Fibroblast of skin of right biceps (primary cell): Measurements from ENCODE around the gene CACNB2.
A peak's percentile ranks its signal among the peaks of the same experiment; 100 is the strongest.
"Not testable (repeated sequence)": the region's sequence is repeated elsewhere in the genome, so short reads cannot be mapped to it uniquely, and the experiment has no call there.

Source experiments
- DNase-seq: peaks from one replicate; pipeline ENCODE4 v3.0.0-alpha.2; 2013

CACNB2 gene

DNA sequence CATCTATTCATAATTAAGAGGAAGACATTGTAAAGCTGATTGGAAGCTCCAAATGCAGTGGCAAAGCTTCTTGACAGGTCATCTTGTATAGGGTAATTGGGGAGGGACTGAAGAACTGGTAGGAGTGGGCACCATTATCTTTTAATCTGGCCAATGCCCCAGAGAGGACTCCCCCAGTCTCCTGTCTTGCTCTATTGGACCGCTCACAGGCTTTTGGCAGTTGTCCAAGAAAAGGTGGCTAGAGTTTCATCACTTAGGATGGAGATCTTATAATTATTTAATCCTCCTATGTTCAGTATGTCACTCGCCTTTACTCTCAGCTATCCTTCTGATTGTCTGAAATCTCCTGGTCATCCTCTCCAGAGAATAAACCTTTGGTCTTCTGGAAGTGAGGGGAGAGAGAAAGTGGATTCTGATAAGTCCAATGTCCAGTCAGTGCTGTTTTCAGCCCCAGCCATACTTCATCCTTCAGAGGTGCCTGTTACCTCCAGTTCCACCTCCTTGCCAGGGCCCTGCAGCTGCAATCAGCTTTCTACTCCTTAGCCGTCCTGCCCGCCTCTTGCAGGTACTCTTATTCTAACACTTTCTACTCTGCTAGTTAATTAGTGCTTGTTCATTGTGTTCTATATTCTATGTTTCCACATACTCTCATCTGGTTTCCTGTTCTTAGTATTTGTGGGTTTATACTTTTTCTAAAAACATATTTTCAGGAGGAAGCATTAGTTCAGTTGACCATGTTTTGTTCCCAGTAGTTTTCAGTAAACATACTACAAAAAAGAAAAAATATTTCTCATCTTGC is 269.6 kb downstream of the CACNB2 start:
- no peak for DNase-seq

DNA sequence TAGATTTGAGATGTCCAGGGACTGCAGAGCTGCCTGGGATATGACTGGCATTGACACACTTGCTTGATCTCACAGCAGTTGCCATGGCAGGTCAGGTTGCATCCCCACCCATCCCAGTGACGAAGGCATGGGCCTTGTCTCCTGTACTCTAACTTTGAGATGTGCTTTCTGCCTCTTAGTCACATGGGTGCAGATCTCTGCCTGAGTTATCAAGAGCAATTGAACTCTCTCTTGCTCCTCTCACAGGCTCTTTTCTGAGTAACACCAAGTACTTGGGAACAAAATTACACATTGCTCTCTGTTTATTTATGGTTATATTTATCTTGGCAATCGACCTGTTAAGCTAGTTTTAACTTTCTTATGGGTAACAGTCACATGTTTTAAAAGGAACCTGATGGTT is 273.8 kb downstream of the CACNB2 start:
- DNase-seq, result no peak

DNA sequence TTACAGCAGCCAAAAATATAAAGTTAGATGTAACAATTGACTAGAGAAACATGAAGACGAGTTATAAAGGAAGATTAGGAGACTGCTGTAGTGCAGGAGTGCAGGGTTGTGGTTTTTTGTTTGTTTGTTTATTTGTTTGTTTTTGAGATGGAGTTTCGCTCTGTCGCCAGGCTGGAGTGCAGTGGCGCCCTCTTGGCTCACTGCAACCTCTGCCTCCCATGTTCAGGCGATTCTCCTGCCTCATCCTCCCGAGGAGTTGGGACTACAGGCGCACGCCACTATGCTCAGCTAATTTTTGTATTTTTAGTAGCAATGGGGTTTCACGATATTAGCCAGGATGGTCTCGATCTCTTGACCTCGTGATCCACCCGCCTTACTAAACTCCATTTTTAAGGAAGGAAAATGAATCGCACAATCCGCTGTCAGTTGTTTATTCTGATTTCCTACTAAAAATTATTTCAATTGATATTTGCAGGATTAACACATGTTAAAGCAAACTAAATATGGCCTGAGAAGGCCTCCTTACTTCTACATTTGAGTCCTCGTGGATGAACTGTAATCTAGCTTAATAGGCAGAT is 277.8 kb downstream of the CACNB2 start:
- no peak for DNase-seq

DNA sequence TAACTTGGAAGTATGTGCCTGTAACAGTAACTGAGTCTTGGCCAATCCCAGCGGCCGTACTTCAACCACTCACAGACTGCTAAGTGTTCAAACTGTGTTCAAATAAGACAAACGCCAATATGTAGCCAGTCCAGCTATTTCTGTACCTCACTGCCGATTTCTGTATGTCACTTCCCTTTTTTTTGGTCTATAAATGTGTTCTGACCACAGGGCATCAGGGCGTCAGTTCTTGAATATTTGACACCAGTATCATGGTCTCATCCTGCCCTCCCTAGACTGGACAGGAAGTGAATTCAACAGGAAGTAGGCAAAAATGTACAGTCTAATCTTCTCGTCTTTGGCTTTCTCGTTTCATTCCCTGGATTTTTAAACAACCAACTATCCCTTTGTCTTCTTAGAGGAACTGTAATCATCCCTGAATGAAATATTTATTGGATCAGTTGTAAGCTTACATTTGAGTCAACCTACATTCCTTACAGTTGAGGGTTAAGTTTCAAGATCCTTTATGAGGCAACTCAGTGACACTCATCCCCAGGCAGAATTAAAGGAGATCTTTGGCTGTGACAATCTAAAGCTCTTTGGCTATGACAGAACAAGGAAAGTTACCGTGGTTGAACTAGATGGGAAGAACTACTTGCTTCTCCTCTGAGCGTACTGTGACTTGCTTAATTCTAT is 278.5 kb downstream of the CACNB2 start:
- DNase-seq, result no peak

DNA sequence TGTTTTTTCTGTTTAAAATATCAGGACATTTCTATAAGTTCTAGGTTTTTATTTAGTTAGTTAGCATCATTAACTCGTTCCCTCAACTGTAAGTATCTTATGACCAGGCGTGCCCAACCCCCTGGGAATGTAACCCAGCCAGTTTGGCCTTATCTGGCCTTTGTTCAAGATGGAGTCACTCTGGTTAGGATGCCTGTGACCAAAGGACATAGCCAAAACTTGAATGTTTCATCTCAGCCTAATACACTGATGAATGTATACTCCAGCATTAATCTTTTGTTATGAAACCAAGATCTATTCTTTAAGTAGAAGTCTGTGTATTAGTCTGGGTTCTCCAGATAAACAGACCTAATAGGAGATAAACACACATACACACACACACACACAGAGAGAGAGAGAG is 279.7 kb downstream of the CACNB2 start:
- no peak for DNase-seq

DNA sequence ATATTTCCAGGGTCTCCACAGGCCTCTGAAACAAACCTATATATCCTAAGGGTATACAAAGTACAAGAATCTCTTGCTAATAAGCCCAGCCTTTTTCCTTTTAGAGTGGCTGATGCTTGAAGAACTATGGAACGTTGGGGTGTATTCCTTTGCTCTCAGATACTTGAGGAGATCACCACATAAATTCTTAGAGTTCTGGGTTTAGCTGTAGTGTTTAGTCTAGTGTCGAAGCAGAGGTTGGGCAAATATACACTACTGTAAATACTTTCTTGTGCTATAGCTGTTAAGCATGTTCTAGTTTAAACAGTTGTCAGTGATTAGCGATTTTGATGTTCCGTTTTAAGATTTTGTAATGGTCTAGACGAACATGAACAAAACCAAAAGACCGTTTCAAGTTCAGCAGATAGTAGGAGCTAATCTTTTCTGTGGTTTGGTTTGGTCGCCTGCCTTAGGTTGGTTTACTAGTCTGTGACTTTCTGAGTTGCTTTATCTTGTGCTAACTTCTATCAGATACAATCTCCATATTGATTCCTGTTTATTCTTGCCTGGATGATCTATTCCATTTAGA is 281.6 kb downstream of the CACNB2 start:
- no peak for DNase-seq

DNA sequence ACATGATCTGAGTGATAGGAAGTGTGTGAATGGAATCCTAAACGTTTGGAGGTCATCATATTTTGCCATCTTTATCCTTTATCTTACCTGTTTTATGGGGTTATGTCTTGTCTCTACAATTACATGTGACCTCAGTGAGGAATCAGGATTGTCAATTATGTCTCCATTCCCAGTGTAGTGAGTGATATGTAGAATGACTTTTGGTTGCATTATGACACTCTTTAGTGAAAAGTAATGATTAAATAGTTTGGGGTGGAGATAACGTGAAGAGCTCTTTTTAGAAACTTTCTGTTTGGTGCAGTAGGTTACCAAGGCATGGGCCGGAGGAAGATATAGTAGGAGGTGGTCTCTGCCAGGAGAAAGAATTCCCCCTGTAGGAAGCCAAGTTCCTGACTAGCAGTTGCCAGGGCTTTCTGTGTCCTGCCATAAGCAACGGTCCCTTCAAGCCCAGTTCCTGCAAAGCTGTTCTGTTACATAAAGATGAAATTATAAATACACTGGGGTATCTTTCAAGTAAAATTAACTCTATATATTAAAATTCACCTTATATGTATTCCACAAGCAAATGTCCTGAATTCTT is 282.9 kb downstream of the CACNB2 start:
- no peak for DNase-seq

DNA sequence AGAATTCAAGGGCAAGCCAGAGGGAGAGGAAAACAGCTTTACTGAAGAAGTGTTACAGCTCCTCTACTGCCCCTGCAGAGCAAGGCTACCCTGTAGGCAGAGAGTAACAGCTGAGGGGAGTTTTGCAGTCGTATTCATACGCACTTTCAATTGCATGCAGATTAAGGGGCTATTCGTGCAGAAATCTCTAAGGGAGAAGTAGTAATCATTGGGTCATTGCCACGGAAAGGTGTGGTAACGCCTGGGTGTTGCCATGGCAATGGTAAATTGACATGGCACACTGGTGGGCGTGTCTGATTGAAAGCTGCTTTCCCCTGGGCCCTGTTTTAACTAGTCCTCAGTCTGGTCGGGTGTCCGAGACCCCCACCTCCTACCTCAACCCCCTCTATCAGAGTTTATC is 284.0 kb downstream of the CACNB2 start:
- no peak for DNase-seq

DNA sequence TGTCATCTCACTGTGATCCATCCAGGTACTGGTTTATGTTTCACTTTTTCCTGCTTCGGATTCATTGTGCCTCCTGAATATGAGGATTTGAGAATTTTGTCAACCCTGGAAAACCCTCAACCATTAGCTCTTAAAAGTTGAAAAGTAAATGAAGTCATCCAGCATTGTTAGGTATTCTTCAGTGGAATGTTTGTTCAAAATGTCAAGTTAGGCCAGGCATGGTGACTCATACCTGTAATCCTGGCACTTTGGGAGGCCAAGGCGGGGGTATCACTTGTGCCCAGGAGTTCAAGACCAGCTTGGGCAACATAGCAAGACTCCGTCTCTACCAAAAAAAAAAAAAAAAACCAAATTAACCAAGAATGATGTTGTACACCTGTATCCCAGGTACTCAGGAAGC is 289.1 kb downstream of the CACNB2 start:
- no peak for DNase-seq

DNA sequence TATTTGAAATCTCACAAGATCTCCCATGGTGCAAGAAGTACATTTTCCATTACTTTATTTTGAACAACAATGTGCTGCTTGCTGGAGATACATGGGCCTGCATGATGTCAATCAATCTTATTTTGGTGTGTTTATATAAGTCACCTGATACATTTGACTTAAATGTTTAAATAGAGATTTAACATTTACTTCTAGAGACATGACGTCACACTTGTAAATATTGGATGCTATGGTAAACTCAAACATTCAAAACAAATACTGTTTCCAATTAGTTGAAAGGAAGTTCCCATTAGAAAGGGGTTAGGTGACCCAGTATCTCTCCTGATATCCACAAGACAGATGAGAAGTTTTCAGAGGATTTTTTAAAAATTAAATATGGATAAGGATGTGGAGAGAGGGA is 296.7 kb downstream of the CACNB2 start:
- no peak for DNase-seq

DNA sequence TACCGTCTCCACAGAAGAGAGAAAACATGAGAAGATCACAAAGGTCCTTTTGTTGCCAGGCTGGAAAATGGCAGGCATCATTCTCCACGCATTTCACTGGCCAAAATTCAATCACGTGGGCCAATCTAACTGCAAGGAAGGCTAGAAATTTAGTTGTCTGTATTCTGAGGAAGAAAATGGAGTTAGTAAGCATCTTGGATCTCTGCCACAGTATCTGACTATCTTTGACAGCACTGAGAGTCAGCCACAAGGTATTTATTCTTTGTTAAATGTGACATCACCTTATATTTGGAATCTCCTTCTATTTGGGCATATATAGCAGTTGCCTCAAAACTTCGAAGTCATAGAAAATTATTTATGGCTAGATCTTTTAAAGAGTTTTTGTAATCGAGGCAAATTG is 297.3 kb downstream of the CACNB2 start:
- DNase-seq, result peak; percentile 3

DNA sequence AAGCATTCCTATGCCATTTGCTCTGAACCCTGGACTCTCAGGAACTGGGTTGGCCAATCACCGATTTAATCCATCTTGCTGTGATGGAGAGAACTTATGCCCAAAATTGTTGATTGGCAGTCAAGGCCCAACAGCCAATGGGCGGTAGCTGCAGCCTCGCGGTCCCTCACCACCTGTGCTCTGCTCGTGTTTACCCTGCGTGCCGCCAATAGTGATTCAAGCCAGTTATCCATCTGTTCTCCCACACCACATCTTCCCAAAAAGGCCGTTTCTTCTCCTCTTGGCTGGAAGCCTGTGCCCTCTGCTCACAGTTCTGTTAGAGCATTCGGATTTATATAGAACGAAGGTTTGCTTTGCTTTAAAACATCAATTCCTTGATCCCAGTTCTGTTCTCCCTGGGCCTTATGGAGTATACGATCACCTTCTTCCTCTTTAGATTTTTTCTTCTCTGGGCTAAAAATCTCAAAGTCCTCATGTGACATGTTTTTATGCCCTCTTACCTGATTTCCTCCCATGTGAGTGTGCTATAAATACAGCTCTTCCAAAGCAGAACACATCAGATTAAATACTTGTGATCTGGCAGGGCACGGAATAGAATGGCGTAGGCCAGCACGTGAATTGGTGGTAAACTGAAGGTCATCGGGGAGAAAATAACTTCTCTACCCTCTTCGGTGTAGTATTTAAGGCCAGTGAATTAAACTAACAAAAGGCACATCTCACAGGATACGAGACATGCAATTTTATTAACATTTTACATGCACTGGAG is 298.3 kb downstream of the CACNB2 start:
- DNase-seq, result no peak

DNA sequence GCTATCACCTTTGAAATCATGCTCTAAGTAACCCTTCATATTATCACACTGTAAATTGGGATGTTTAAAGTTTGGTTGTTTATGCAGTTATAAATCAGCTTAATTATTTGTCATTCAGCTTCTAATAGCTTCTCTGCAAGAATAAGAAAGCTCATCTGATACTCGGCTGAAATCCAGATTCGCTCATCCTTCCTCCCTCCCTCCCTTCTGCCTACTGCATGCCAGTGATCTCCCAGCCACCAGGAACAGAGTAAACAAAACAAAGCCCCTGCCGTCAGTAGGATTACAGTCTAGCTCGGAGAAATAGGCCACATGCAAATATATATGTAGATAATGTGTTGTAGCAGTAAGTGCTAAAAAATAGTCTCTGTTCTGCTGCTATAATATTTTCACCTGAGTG is 299.4 kb downstream of the CACNB2 start:
- no peak for DNase-seq

DNA sequence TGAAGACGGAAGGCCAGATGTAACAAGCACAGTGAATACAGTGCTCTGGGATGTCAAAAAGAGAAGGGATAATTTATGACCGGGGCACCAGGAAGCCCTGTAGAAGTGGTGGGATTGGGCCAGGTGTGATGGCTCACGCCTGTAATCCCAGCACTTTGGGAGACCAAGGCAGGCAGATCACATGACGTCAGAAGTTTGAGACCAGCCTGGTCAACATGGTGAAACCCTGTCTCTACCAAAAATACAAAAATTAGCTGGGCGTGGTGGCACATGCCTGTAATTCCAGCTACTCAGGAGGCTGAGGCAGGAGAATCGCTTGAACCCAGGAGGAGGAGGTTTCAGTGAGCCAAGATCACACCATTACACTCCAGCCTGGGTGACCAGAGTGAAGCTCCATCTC is 305.4 kb downstream of the CACNB2 start:
- not testable (repeated sequence) for DNase-seq

DNA sequence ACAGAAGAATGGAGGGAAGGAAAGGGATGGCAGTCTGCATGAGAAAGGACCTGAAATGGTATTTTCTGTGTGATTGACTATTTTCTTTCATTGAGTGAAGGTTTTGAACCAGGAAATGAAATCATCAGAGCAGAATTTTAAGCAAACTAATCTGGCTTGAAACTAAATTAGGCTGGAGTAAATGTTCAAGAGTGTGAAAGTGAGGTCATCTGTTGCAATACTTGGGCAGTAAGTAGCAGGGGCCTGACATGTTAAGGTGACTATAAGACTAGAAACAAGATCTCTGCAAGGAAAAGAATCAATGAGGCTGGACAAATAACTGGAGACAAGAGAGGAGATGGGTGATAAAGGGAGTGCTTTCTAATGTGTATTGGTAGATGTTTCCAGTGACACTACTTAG is 306.0 kb downstream of the CACNB2 start:
- no peak for DNase-seq

DNA sequence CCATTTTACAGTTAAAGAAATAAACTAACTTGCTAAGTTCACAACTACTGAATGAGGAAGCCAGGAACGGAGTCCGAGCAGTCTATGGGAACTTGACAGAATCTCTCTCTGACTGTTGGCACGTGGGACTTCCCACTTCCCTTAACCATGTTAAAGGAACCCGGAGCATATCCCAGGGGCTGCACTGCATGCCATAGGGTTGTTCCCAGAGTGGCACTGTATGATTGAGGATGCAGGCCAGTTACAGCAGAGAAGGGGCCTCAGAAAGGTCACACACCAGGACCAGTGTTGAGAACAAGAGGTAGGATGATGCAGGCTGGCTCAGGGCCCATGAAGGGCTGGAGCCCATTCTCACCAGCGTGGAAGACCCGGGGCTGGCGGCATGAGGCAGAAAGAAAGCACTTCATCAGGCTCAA is 309.4 kb downstream of the CACNB2 start:
- DNase-seq, result no peak

DNA sequence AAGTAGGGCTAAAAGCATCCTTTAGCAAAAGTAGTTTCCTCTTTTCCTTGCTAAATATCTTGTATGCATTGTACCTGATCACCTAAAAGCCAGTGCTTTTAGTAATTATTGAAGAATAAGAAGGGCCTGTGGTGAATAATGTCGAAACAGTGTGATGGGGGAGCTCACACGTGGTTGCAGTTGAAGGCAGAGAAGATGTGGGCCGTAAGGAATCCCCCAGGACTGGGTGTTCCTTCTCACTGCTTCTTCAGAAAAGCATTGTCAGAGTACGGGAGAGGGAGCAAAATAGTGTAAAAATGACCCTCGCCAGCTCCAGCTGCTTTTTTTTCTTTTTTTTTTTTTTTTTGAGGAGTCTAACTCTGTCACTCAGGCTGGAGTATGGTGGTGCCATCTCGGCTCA is 310.1 kb downstream of the CACNB2 start:
- DNase-seq, result no peak

DNA sequence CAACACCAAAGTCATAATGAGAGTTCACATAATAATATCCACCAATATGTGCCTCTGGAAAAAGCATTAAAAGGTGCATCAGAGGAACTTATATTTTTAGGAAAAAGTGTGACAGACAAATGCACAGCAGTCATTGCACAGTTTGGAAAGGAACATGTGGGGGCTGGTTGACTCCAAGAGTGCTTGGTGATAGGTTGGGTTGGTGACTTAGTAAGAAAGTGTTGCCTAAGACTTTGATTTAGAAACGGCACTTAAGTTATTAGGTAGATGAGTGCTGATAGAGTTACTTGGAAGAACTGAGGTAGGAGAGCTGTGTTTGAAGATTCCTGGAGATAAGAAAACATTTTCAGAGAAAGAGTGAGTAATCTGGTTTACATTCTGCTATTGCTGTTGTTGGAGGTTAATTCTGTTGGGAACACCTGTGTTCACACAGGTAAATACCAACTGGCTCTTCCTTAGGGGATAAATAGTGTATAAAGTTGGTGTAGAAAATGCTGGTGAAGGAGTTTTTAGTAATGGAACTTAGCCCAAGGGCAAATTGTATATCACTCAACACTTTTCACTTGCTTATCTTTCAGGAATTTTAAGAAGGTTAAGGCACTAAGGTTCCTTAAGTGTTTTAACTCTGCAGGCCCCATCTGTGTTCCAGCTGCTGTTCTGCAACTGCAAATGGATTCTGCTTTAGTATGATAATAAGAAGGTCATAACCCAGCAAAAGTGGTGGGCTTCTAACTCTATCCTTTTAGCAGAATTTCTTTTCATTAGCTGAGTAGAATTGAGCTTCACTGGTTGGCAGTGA is 315.1 kb downstream of the CACNB2 start:
- no peak for DNase-seq

DNA sequence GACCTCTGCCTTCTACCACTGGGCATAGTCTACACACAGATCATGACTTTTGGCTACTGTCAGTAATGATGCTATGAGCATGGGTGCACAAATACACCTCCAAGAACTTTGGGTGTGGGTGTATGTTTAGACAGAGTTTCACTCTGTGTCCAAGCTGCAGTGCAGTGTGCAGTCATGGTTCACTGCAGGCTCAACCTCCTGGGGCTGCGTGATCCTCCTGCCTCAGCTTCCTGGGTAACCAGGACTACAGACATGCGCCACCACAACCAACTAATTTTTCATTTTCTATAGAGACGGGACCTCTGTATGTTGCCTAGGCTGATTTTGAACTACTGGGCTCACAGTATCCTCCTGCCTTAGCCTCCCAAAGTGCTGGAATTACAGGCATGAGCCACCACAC is 316.8 kb downstream of the CACNB2 start:
- DNase-seq, result no peak

DNA sequence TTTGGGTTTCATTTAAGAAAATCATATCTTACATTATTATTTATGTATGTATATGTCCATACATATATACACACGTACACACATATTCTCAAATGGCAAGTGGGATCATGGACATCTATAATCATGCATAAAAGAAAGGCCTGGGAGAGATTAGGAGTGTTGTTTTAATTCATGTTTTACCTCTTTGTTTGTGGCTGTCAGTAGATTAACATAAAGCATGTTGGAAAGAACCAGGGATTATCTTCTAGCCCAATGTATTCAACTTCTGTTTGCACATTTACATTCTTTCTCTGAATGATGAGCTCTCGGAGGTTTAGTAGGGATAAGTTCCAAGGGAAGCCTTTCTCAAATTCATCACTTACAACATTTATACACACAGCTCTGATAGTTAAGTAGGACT is 319.8 kb downstream of the CACNB2 start:
- no peak for DNase-seq

DNA sequence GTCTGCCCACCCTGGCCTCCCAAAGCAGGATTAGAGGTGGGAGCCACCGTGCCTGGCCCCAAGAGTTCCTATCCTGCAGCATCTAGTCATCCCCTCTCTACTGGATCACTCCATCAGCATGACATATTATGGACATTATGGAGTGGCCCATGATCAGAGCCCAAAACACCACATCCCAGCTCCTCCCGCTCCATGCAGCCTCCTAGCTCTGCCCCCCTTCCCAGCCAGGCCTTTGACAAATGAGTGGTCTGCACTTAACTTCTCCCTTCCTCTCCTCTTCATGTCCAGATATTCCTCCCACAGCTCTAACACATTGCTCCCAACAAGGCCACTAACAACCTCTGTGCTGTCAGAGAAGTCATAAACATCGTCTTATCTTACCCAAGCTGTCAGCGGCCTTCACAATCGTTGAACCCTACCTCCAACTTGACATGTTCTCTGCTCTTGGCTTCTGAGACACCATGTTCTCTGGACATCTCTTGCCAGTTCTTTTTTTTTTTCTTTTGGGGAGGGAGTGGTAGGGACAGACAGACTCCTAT is 323.5 kb downstream of the CACNB2 start:
- no peak for DNase-seq

DNA sequence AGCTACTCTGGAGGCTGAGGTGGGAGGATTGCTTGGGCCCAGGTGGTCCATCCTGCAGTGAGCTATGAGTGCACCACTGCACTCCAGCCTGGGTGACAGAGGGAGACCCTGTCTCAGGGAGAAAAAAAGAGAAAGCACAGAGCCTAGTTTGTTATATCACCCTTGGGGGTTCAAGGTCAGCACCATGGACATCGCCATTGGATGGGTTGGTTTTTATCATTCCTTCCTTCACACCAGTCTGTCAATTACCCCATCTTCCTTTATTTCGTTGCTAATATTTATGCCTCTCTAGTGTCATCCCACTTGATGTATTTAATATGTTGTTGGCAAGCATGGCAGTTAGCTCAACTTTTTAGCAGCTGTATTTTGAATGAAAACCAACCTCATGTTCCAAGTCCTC is 328.9 kb downstream of the CACNB2 start:
- no peak for DNase-seq
